Mucosa of descending colon (tissue), 3 donors: ENCODE data around the gene BCL6B. TPM values are rescaled to one million over a fixed set of nuclear protein-coding genes. Genes with fewer than 3 reads are reported as not detected.

ENCODE experiments used
- ATAC-seq: fragments of 200-7000 bp; cut with Tn5 transposase; one replicate; pipeline ENCODE4 v1.9.1; 2020; ENCODE audit warnings: mild to moderate bottlenecking, moderate library complexity
- DNase-seq, 3 donors: peaks; one replicate each; pipeline ENCODE4 v3.0.0-alpha.2; 2020
- H3K36me3 ChIP-seq: fragments of 200-600 bp; one replicate; pipeline ENCODE4 v1.8.0; 2021; ENCODE audit warnings: low read depth, mild to moderate bottlenecking
- H3K4me1 ChIP-seq: fragments of 200-600 bp; one replicate; pipeline ENCODE4 v1.8.0; 2021; ENCODE audit warnings: low read depth, mild to moderate bottlenecking
- H3K4me3 ChIP-seq: fragments of 200-600 bp; one replicate; pipeline ENCODE4 v1.8.0; 2021; ENCODE audit warnings: mild to moderate bottlenecking
- H3K9me3 ChIP-seq: fragments of 200-600 bp; one replicate; pipeline ENCODE4 v1.8.0; 2021; ENCODE audit warnings: mild to moderate bottlenecking
- intact Hi-C, 2 donors: fragments of 100-400 bp; cut with DNase I in 1 of 2; cut with micrococcal nuclease in 1 of 2; formaldehyde crosslinking; loops; one replicate each; pipeline versions ENCODE4 v1.11.0 to v1.11.1; 2022; cut with DNase I, micrococcal nuclease
- total RNA-seq, 3 donors: library from RNA; stranded (reverse); fragmentation: NEBNext Ultra II Directional in 2 of 3; extraction: Animal tissue kit (Norgen Biotek cat#: 25700) in 2 of 3; gene quantifications; one replicate each; pipeline versions ENCODE4 v1.2.1 to v1.2.4, GENCODE V29; 2021 to 2023
- TF ChIP-seq, protein P1 (sequence below): fragments of 200-600 bp; IDR thresholded peaks from one replicate; pipeline ENCODE4 v1.8.0; 2022; ENCODE audit warnings: antibody characterized with exemption, mild to moderate bottlenecking
- donor health status: DM: no; HTN: no; CAD: no; lungs with moderate emphysema.
- donor health status: DM: no; HTN: no; CAD: no.
- donor health status: DM: no; HTN: yes; CAD: no.

The BCL6B gene
- total RNA-seq, 3 donors from 2014 or later: 2.5 to 9.2 (median 2.8) TPM

DNA sequence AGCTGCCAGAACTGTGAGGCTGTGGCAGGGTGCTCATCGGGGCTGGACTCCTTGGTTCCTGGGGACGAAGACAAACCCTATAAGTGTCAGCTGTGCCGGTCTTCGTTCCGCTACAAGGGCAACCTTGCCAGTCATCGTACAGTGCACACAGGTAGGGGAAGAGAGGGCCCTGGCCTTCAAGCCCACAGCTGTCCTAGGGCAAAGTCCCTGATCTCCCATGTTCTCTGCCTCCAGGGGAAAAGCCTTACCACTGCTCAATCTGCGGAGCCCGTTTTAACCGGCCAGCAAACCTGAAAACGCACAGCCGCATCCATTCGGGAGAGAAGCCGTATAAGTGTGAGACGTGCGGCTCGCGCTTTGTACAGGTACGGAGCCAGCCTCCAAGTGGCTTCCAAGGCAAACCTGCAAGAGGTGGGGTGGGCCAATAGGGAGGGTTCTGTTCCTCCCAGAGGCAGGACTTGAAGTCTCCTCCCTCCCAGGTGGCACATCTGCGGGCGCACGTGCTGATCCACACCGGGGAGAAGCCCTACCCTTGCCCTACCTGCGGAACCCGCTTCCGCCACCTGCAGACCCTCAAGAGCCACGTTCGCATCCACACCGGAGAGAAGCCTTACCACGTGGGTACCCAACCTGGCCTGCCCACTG is 3.7 kb downstream of the BCL6B start:
- intact Hi-C loops: no loop called here
- no peaks in the 10 kb centered on the region for H3K9me3 ChIP-seq
- peaks cover 7% of the 10 kb centered on the region for H3K4me1 ChIP-seq
- H3K4me3 ChIP-seq: no peak overlapping the region
- ATAC-seq (no peak), DNase-seq (no peak)
- no peaks in the 10 kb centered on the region for H3K36me3 ChIP-seq
- TF ChIP-seq, protein P1, sequence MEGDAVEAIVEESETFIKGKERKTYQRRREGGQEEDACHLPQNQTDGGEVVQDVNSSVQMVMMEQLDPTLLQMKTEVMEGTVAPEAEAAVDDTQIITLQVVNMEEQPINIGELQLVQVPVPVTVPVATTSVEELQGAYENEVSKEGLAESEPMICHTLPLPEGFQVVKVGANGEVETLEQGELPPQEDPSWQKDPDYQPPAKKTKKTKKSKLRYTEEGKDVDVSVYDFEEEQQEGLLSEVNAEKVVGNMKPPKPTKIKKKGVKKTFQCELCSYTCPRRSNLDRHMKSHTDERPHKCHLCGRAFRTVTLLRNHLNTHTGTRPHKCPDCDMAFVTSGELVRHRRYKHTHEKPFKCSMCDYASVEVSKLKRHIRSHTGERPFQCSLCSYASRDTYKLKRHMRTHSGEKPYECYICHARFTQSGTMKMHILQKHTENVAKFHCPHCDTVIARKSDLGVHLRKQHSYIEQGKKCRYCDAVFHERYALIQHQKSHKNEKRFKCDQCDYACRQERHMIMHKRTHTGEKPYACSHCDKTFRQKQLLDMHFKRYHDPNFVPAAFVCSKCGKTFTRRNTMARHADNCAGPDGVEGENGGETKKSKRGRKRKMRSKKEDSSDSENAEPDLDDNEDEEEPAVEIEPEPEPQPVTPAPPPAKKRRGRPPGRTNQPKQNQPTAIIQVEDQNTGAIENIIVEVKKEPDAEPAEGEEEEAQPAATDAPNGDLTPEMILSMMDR: no peak

DNA sequence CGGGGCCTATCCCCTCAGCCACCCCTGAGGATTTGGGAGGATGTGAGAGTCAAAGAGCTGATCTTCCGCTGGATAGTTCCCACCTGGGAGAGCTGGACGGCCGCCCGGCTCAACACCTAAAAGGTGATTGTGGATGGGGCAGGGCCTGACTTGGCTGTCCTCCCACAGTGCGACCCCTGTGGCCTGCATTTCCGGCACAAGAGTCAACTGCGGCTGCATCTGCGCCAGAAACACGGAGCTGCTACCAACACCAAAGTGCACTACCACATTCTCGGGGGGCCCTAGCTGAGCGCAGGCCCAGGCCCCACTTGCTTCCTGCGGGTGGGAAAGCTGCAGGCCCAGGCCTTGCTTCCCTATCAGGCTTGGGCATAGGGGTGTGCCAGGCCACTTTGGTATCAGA is 4.5 kb downstream of the BCL6B start:
- Histone ChIP-seq H3K4me3 (no peak overlapping the region), H3K4me1 (peaks cover 4% of the 10 kb centered on the region), H3K9me3 (no peaks in the 10 kb centered on the region), H3K36me3 (no peaks in the 10 kb centered on the region)
- ATAC-seq: no peak
- DNase-seq: no peak
- TF ChIP-seq, protein P1: no peak
- intact Hi-C loops: no loop called here

DNA sequence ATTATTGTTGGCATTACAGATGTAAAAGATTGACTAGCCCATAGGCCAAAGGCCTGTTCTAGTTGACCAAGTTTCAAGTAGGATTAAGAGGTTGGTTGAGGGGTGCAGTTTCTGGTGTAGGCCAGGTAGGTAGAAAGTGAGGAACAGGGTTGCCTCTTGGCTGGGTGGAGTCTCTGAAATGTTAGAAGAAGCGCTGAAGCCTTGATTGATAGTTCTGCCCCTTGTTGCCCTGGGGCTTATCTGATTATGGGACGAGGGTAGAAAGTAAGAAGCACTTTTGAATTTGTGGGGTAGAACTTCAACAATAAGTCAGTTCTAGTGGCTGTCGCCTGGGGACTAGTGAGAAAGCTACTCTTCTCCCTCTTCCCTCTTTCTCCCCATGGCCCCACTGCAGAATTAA is 6.2 kb downstream of the BCL6B start:
- H3K4me1 ChIP-seq: no peaks in the 10 kb centered on the region
- no peak overlapping the region for H3K4me3 ChIP-seq
- DNase-seq (no peak), ATAC-seq (no peak)
- no peaks in the 10 kb centered on the region for H3K36me3 ChIP-seq
- intact Hi-C loops: no loop called here
- no peaks in the 10 kb centered on the region for H3K9me3 ChIP-seq
- TF ChIP-seq, protein P1: no peak

DNA sequence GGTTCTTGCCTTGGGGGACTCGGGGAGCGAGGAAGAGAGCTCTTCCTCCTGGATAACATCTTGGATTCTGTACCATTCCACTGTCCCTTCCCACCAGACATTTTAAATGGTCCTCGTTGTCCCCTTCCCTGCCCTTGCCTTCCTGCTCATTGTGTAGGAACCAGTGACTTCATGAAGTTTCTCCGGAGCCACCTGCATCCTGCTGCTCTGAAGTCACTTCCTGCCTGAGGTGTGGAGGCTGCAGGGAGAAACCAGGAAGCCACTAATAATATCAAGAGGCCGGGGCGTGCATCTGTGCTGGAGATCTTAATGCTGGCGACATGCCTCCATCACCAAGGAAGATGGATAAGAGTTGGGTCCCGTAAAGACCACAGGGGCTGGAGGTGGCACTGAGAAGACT is 6.8 kb downstream of the BCL6B start:
- TF ChIP-seq, protein P1: no peak
- no peaks in the 10 kb centered on the region for H3K36me3 ChIP-seq
- ATAC-seq (peak; percentile 58), DNase-seq (no peak)
- H3K9me3 ChIP-seq: no peaks in the 10 kb centered on the region
- peaks cover under 1% of the 10 kb centered on the region for H3K4me1 ChIP-seq
- no peak overlapping the region for H3K4me3 ChIP-seq
- intact Hi-C loops: no loop called here

DNA sequence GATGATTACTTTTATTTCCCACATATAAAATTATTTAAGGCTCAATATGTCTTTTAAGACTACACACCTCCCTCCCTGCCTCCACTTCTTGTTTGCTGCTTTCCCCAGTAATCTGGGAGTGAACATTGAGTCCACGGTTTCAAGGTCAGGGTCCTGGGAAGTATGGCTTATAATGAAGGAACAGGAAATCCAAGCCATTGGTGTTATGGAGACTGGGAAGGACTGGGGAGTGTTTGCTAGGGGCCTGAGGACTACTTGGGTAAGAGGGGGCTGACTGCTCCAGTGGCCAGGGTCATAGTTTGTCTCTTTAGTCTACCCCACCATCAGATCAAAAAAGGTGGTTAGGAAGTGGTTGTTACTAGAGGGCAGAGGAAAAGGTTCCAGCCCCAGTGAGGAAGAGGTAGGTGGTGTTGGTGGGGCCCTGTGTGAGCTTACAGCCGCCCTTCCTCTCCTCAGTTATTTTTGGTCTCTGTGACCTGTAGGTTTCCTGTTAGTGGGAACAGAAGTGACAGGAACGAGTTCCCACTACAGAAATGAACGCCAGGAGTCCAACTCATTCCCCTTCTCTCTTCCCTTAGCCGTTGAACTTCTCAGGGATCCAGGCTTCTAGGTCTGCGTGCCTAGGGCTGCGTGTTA is 12.2 kb downstream of the BCL6B start:
- no peak for DNase-seq
- Histone ChIP-seq H3K36me3 (no peaks in the 10 kb centered on the region), H3K9me3 (no peaks in the 10 kb centered on the region), H3K4me1 (peaks cover 15% of the 10 kb centered on the region), H3K4me3 (no peak overlapping the region)
- intact Hi-C loops: no loop called here
- ATAC-seq: peak; percentile 38
- TF ChIP-seq, protein P1: no peak
